ENCODE measurements around the gene SLC35E2B. TPM values are rescaled to one million over a fixed set of nuclear protein-coding genes. Genes with fewer than 3 reads are reported as not detected.

Gene SLC35E2B
- polyA plus RNA-seq, 2 of the 4 experiments (the other 2 are of a cell fraction): 10.8 to 13.6 TPM

Other genes starting within 250 kb of the SLC35E2B start
- not detected in 2 replicates for gene ATAD3C, start 243.1 kb downstream of the SLC35E2B start, polyA plus RNA-seq (2011; rRNA removed)
- not detected in 3 replicates for gene ATAD3C, start 243.1 kb downstream of the SLC35E2B start, polyA plus RNA-seq (2017; fragmentation: RNase III; extraction: RNeasy Plus Mini Kit Qiagen cat#74134 plus additional on column Dnase treatment)
- 0.13 and 0.21 TPM in 2 replicates for gene ATAD3B, start 221.0 kb downstream of the SLC35E2B start, polyA plus RNA-seq (2011; rRNA removed)
- 0.99 to 1.1 TPM (median 0.99 TPM) in 3 replicates for gene ATAD3B, start 221.0 kb downstream of the SLC35E2B start, polyA plus RNA-seq (2017; fragmentation: RNase III; extraction: RNeasy Plus Mini Kit Qiagen cat#74134 plus additional on column Dnase treatment)
- gene ATAD3A, start 180.6 kb downstream of the SLC35E2B start, polyA plus RNA-seq (2011; rRNA removed): 6.6 and 10.9 TPM in 2 replicates
- gene ATAD3A, start 180.6 kb downstream of the SLC35E2B start, polyA plus RNA-seq (2017; fragmentation: RNase III; extraction: RNeasy Plus Mini Kit Qiagen cat#74134 plus additional on column Dnase treatment): 25.1 to 29.1 TPM (median 27.2 TPM) in 3 replicates
- gene TMEM240, start 152.2 kb downstream of the SLC35E2B start, polyA plus RNA-seq (2011; rRNA removed): 0.13 and 0.14 TPM in 2 replicates
- 0.55 to 1.1 TPM (median 1.1 TPM) in 3 replicates for gene TMEM240, start 152.2 kb downstream of the SLC35E2B start, polyA plus RNA-seq (2017; fragmentation: RNase III; extraction: RNeasy Plus Mini Kit Qiagen cat#74134 plus additional on column Dnase treatment)
- 80.4 and 101 TPM in 2 replicates for gene SSU72, start 117.9 kb downstream of the SLC35E2B start, polyA plus RNA-seq (2011; rRNA removed)
- gene SSU72, start 117.9 kb downstream of the SLC35E2B start, polyA plus RNA-seq (2017; fragmentation: RNase III; extraction: RNeasy Plus Mini Kit Qiagen cat#74134 plus additional on column Dnase treatment): 75.1 to 78.3 TPM (median 75.3 TPM) in 3 replicates
- 0.56 and 0.77 TPM in 2 replicates for gene FNDC10, start 92.7 kb downstream of the SLC35E2B start, polyA plus RNA-seq (2011; rRNA removed)
- gene FNDC10, start 92.7 kb downstream of the SLC35E2B start, polyA plus RNA-seq (2017; fragmentation: RNase III; extraction: RNeasy Plus Mini Kit Qiagen cat#74134 plus additional on column Dnase treatment): 2.7 to 4.2 TPM (median 4.0 TPM) in 3 replicates
- gene MIB2, start 77.3 kb downstream of the SLC35E2B start, polyA plus RNA-seq (2011; rRNA removed): 4.9 and 5.1 TPM in 2 replicates
- 15.7 to 21.9 TPM (median 20.0 TPM) in 3 replicates for gene MIB2, start 77.3 kb downstream of the SLC35E2B start, polyA plus RNA-seq (2017; fragmentation: RNase III; extraction: RNeasy Plus Mini Kit Qiagen cat#74134 plus additional on column Dnase treatment)
- not detected in 2 replicates for gene MMP23B, start 60.6 kb downstream of the SLC35E2B start, polyA plus RNA-seq (2011; rRNA removed)
- gene MMP23B, start 60.6 kb downstream of the SLC35E2B start, polyA plus RNA-seq (2017; fragmentation: RNase III; extraction: RNeasy Plus Mini Kit Qiagen cat#74134 plus additional on column Dnase treatment): 0.66 to 1.0 TPM (median 0.84 TPM) in 3 replicates
- 7.6 and 11.3 TPM in 2 replicates for gene CDK11B, start 33.8 kb downstream of the SLC35E2B start, polyA plus RNA-seq (2011; rRNA removed)
- gene CDK11B, start 33.8 kb downstream of the SLC35E2B start, polyA plus RNA-seq (2017; fragmentation: RNase III; extraction: RNeasy Plus Mini Kit Qiagen cat#74134 plus additional on column Dnase treatment): 33.8 to 35.0 TPM (median 33.8 TPM) in 3 replicates
- gene CDK11A, start 31.6 kb upstream of the SLC35E2B start, polyA plus RNA-seq (2011; rRNA removed): 6.7 and 13.7 TPM in 2 replicates
- gene CDK11A, start 31.6 kb upstream of the SLC35E2B start, polyA plus RNA-seq (2017; fragmentation: RNase III; extraction: RNeasy Plus Mini Kit Qiagen cat#74134 plus additional on column Dnase treatment): 34.1 to 40.9 TPM (median 36.4 TPM) in 3 replicates
- gene NADK, start 85.7 kb upstream of the SLC35E2B start, polyA plus RNA-seq (2011; rRNA removed): 32.9 and 35.8 TPM in 2 replicates
- gene NADK, start 85.7 kb upstream of the SLC35E2B start, polyA plus RNA-seq (2017; fragmentation: RNase III; extraction: RNeasy Plus Mini Kit Qiagen cat#74134 plus additional on column Dnase treatment): 37.1 to 40.0 TPM (median 38.4 TPM) in 3 replicates
- gene GNB1, start 198.3 kb upstream of the SLC35E2B start, polyA plus RNA-seq (2011; rRNA removed): 270 and 294 TPM in 2 replicates
- gene GNB1, start 198.3 kb upstream of the SLC35E2B start, polyA plus RNA-seq (2017; fragmentation: RNase III; extraction: RNeasy Plus Mini Kit Qiagen cat#74134 plus additional on column Dnase treatment): 158 to 160 TPM (median 159 TPM) in 3 replicates
- 0.29 and 0.49 TPM in 2 replicates for gene CALML6, start 222.5 kb upstream of the SLC35E2B start, polyA plus RNA-seq (2011; rRNA removed)
- 0.35 to 0.55 TPM (median 0.49 TPM) in 3 replicates for gene CALML6, start 222.5 kb upstream of the SLC35E2B start, polyA plus RNA-seq (2017; fragmentation: RNase III; extraction: RNeasy Plus Mini Kit Qiagen cat#74134 plus additional on column Dnase treatment)
- gene TMEM52, start 226.5 kb upstream of the SLC35E2B start, polyA plus RNA-seq (2011; rRNA removed): 0.41 and 0.52 TPM in 2 replicates
- 0.36 to 0.38 TPM (median 0.37 TPM) in 3 replicates for gene TMEM52, start 226.5 kb upstream of the SLC35E2B start, polyA plus RNA-seq (2017; fragmentation: RNase III; extraction: RNeasy Plus Mini Kit Qiagen cat#74134 plus additional on column Dnase treatment)

Data from A549 (cell line).